MM.1S (cell line): ENCODE measurements around the gene ZNF701.

ENCODE experiments used
- DNase-seq: peaks from one replicate; pipeline ENCODE4 v3.0.0-alpha.2; 2015
- H2AFZ ChIP-seq: fragments of 300-600 bp; sonication (generic); 2 replicates; pipeline ENCODE4 v1.6.0; 2016; ENCODE audit warnings: antibody characterized with exemption, low read length
- H3F3A ChIP-seq: fragments of 300-600 bp; sonication (generic); 2 replicates; pipeline ENCODE4 v1.6.1; 2016; ENCODE audit warnings: mild to moderate bottlenecking, antibody characterized with exemption, low read length, moderate library complexity, mixed read lengths; ENCODE audit not compliant: insufficient read depth
- H3K27ac ChIP-seq: fragments of 300-600 bp; sonication (generic); 2 replicates; pipeline ENCODE4 v1.5.1; 2016; ENCODE audit warnings: mild to moderate bottlenecking, low read length
- H3K27me3 ChIP-seq: fragments of 300-600 bp; sonication (generic); replicated peaks from 2 replicates; pipeline ENCODE4 v1.6.0; 2016; ENCODE audit warnings: low read length; ENCODE audit not compliant: insufficient read depth
- H3K36me3 ChIP-seq: fragments of 300-600 bp; sonication (generic); replicated peaks from 2 replicates; pipeline ENCODE4 v1.6.1; 2016; ENCODE audit warnings: mild to moderate bottlenecking, low read length, mixed read lengths; ENCODE audit not compliant: insufficient read depth
- H3K4me1 ChIP-seq: fragments of 300-600 bp; sonication (generic); 2 replicates; pipeline ENCODE4 v1.6.1; 2016; ENCODE audit warnings: low read length, mixed read lengths
- H3K4me2 ChIP-seq: fragments of 300-600 bp; sonication (generic); 2 replicates; pipeline ENCODE4 v1.6.0; 2016; ENCODE audit warnings: low read depth, low read length
- H3K4me3 ChIP-seq: fragments of 300-600 bp; sonication (generic); 2 replicates; pipeline ENCODE4 v1.5.1; 2016; ENCODE audit warnings: low read length, mixed read lengths
- H3K79me2 ChIP-seq: fragments of 300-600 bp; sonication (generic); 2 replicates; pipeline ENCODE4 v1.6.1; 2016; ENCODE audit warnings: mixed run types, low read length, mixed read lengths
- H3K9ac ChIP-seq: fragments of 300-600 bp; sonication (generic); 2 replicates; pipeline ENCODE4 v1.6.1; 2016; ENCODE audit warnings: low read length, mixed read lengths
- H3K9me2 ChIP-seq: fragments of 300-600 bp; sonication (generic); replicated peaks from 2 replicates; pipeline ENCODE4 v1.6.1; 2016; ENCODE audit warnings: mild to moderate bottlenecking, low read length, mixed read lengths; ENCODE audit not compliant: insufficient read depth
- H3K9me3 ChIP-seq: fragments of 300-600 bp; sonication (generic); replicated peaks from 2 replicates; pipeline ENCODE4 v1.6.1; 2016; ENCODE audit warnings: mild to moderate bottlenecking, low read length, mixed read lengths; ENCODE audit not compliant: insufficient read depth
- H4K20me1 ChIP-seq: fragments of 300-600 bp; sonication (generic); 2 replicates; pipeline ENCODE4 v1.6.1; 2016; ENCODE audit warnings: mild to moderate bottlenecking, low read length, moderate library complexity, mixed read lengths; ENCODE audit not compliant: insufficient read depth
- CTCF ChIP-seq: fragments of 300-600 bp; sonication (generic); IDR thresholded peaks from 2 replicates; pipeline ENCODE4 v1.5.1; 2016; ENCODE audit warnings: antibody characterized with exemption, low read length, mixed read lengths
- EZH2 ChIP-seq: fragments of 300-600 bp; sonication (generic); optimal IDR thresholded peaks from 2 replicates; pipeline ENCODE3; 2017; ENCODE audit warnings: low read depth, mild to moderate bottlenecking, antibody characterized with exemption, low read length, mixed read lengths
- EZH2phosphoT487 ChIP-seq: fragments of 300-600 bp; sonication (generic); IDR thresholded peaks from 2 replicates; pipeline ENCODE4 v1.6.1; 2018; ENCODE audit warnings: antibody characterized with exemption, low read length

The ZNF701 gene

GRCh38 chr19:52527134-52527955, 42.7 kb upstream of the ZNF701 start, which contains the start of gene ZNF808:
Gene ZNF808 (plus strand): TSS chr19:52527668. CDS start chr19:52543285, 15,617 bp downstream.
- H3K9me2 ChIP-seq, result no peaks in the 10 kb centered on the region
- peak within 1 kb of the TSS; percentile 49; the same call in 1 of the 2 replicates for H3K9ac ChIP-seq
- no peaks in the 10 kb centered on the region for H3K27me3 ChIP-seq
- peak within 1 kb of the TSS; percentile 39; the same call in 1 of the 2 replicates for H3K27ac ChIP-seq
- no peaks in the 10 kb centered on the region for H3F3A ChIP-seq
- peak; percentile 79 for DNase-seq
- H3K4me2 ChIP-seq, result peak within 1 kb of the TSS; percentile 72
- TF ChIP-seq EZH2 (no peak), EZH2phosphoT487 (no peak), CTCF (peak; percentile 43)
- no peaks in the 10 kb centered on the region for H3K79me2 ChIP-seq
- no peaks in the 10 kb centered on the region for H3K9me3 ChIP-seq
- peak within 1 kb of the TSS; percentile 69 for H3K4me3 ChIP-seq
- peak within 1 kb of the TSS; percentile 98 for H2AFZ ChIP-seq
- no peaks in the 10 kb centered on the region for H4K20me1 ChIP-seq
- no peaks in the 10 kb centered on the region for H3K4me1 ChIP-seq
- no peaks in the 10 kb centered on the region for H3K36me3 ChIP-seq

GRCh38 chr19:52527956-52528351, 42.1 kb upstream of the ZNF701 start:
- H3F3A ChIP-seq, result no peaks in the 10 kb centered on the region
- no peaks in the 10 kb centered on the region for H3K36me3 ChIP-seq
- H3K27me3 ChIP-seq, result no peaks in the 10 kb centered on the region
- no peaks in the 10 kb centered on the region for H3K4me1 ChIP-seq
- no peak for TF ChIP-seq EZH2
- TF ChIP-seq CTCF, result no peak
- H3K79me2 ChIP-seq, result no peaks in the 10 kb centered on the region
- H2AFZ ChIP-seq, result peak overlapping the region; percentile 83
- H3K4me3 ChIP-seq, result peak overlapping the region; percentile 69
- no peaks in the 10 kb centered on the region for H4K20me1 ChIP-seq
- no peaks in the 10 kb centered on the region for H3K9me3 ChIP-seq
- H3K27ac ChIP-seq, result peak overlapping the region; percentile 39; the same call in 1 of the 2 replicates
- H3K4me2 ChIP-seq, result peak overlapping the region; percentile 66
- H3K9me2 ChIP-seq, result no peaks in the 10 kb centered on the region
- H3K9ac ChIP-seq, result peak overlapping the region; percentile 49; the same call in 1 of the 2 replicates
- DNase-seq, result no peak

- no peak overlapping the region for H3K4me3 ChIP-seq
- H3K9ac ChIP-seq, result no peak overlapping the region
- no peaks in the 10 kb centered on the region for H3K9me3 ChIP-seq
- no peaks in the 10 kb centered on the region for H3K27me3 ChIP-seq
- no peaks in the 10 kb centered on the region for H3K4me1 ChIP-seq
- no peaks in the 10 kb centered on the region for H3K79me2 ChIP-seq
- H4K20me1 ChIP-seq, result no peaks in the 10 kb centered on the region
- no peak for DNase-seq
- no peaks in the 10 kb centered on the region for H3K36me3 ChIP-seq
- no peak overlapping the region for H3K4me2 ChIP-seq
- no peak overlapping the region for H3K27ac ChIP-seq
- TF ChIP-seq EZH2 (no peak), CTCF (no peak), EZH2phosphoT487 (no peak)
- no peak overlapping the region for H2AFZ ChIP-seq
- no peaks in the 10 kb centered on the region for H3F3A ChIP-seq
- no peaks in the 10 kb centered on the region for H3K9me2 ChIP-seq
Observed at GRCh38 chr19:52532480-52532879, 37.6 kb upstream of the ZNF701 start.
